ENCODE results near the gene TTC33.
"Not testable (repeated sequence)": the region's sequence is repeated elsewhere in the genome, so short reads cannot be mapped to it uniquely, and the experiment has no call there.

TTC33 gene

DNA sequence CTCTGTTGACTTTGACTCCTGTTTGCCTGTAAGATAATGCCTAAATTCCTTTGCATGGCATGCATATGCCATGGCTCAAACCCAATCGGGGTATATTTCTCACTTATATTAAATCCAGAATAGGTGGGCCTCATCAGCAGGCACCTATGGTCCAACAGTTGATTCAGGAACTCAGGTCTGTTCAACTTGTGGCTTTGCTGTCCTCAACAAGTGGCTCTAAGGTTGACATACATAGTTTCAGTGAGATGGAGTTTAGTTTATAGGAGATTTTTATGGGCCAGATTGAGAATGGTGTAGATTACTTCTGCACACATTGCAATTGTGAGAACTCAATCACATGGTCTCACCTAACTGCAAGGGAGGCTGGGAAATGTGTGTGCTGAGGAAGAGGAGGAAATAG is 107.6 kb downstream of the TTC33 start:
- Histone ChIP-seq H3K9me3 (no peaks in the 10 kb centered on the region), H3K27me3 (no peaks in the 10 kb centered on the region), H3K27ac (no peak overlapping the region), H3K36me3 (no peaks in the 10 kb centered on the region), H3K4me3 (no peak overlapping the region), H3K4me1 (no peaks in the 10 kb centered on the region)
- intact Hi-C loops (cut with DNase I; ENCODE audit: low total_unique reads), result no loop called here
- TF ChIP-seq, protein P1, sequence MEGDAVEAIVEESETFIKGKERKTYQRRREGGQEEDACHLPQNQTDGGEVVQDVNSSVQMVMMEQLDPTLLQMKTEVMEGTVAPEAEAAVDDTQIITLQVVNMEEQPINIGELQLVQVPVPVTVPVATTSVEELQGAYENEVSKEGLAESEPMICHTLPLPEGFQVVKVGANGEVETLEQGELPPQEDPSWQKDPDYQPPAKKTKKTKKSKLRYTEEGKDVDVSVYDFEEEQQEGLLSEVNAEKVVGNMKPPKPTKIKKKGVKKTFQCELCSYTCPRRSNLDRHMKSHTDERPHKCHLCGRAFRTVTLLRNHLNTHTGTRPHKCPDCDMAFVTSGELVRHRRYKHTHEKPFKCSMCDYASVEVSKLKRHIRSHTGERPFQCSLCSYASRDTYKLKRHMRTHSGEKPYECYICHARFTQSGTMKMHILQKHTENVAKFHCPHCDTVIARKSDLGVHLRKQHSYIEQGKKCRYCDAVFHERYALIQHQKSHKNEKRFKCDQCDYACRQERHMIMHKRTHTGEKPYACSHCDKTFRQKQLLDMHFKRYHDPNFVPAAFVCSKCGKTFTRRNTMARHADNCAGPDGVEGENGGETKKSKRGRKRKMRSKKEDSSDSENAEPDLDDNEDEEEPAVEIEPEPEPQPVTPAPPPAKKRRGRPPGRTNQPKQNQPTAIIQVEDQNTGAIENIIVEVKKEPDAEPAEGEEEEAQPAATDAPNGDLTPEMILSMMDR (IDR thresholded peaks at IDR 0.05), result no peak
- DNase-seq, result no peak

DNA sequence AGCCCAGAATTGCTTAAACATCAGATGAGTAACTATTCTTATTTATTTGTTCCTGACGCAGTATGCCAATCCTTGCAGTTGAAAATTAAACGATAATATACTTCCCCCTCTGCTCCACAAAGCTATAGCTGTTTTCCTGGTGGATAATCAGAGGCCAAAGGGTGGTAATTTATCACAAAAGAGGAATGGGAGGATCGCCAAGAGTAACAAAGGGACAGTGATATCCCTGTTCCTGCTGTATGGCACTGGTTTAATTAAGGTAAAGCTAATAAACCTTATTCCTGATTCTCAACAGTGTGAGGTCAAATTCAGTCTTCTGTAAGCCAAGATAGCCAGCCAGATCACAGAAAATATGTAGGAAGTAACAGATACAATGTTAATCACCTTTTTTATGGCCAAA is 109.5 kb downstream of the TTC33 start:
- H3K27me3 ChIP-seq, result no peaks in the 10 kb centered on the region
- H3K27ac ChIP-seq, result no peak overlapping the region
- no peak for DNase-seq
- intact Hi-C loops (cut with DNase I; ENCODE audit: low total_unique reads), result no loop called here
- H3K9me3 ChIP-seq, result no peaks in the 10 kb centered on the region
- no peaks in the 10 kb centered on the region for H3K4me1 ChIP-seq
- H3K4me3 ChIP-seq, result no peak overlapping the region
- no peaks in the 10 kb centered on the region for H3K36me3 ChIP-seq
- TF ChIP-seq, protein P1 (IDR thresholded peaks at IDR 0.05), result no peak

DNA sequence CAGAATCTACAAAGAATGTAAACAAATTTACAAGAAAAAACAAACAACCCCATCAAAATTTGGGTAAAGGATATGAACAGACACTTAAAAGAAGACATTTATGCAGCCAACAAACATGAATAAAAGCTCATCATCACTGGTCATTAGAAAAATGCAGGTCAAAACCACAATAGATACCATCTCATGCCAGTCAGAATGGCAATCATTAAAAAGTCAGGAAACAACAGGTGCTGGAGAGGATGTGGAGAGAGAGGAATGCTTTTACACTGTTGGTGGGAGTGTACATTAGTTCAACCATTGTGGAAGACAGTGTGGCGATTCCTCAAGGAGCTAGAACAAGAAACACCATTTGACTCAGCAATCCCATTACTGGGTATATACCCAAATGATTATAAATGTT is 116.2 kb downstream of the TTC33 start:
- H3K9me3 ChIP-seq, result peaks cover 0 to 24% (median 12%) of the 10 kb centered on the region in 3 donors
- H3K27ac ChIP-seq; H3K4me1 ChIP-seq; DNase-seq; H3K27me3 ChIP-seq; intact Hi-C loops (cut with DNase I; ENCODE audit: low total_unique reads); H3K36me3 ChIP-seq; H3K4me3 ChIP-seq: not testable (repeated sequence)

DNA sequence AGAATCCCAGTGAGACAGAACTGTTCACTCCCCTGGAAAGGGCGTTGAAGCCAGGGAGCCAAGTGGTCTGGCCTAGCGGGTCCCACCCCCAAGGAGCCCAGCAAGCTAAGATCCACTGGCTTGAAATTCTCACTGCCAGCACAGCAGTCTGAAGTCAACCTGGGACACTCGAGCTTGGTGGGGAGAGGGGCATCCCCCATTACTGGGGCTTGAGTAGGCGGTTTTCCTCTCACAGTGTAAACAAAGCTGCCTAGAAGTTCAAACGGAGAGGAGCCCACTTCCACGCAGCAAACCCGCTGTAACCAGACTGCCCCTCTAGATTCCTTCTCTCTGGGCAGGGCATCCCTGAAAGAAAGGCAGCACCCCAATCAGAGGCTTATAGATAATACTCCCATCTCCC is 121.2 kb downstream of the TTC33 start:
- Histone ChIP-seq H3K27ac (no peak overlapping the region), H3K4me1 (no peaks in the 10 kb centered on the region), H3K27me3 (no peaks in the 10 kb centered on the region), H3K9me3 (peaks cover 0 to 12% (median 8%) of the 10 kb centered on the region in 3 donors), H3K36me3 (no peaks in the 10 kb centered on the region), H3K4me3 (no peak overlapping the region)
- no peak for DNase-seq
- intact Hi-C loops (cut with DNase I; ENCODE audit: low total_unique reads), result no loop called here
- TF ChIP-seq, protein P1 (IDR thresholded peaks at IDR 0.05), result no peak

DNA sequence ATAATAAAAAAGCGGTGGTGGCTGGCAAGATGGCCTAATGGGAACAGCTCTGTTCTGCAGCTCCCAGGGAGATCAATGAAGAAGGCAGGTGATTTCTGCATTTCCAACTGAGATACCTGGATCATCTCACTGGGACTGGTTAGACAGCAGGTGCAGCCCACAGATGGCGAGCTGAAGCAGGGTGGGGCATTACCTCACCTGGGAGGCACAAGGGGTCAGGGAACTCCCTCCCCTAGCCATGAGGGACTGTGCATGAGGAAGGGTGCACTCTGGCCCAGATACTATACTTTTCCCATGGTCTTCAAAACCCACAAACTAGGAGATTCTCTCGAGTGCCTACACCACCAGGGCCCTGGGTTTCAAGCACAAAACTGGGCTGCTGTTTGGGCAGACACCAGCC is 121.6 kb downstream of the TTC33 start:
- Histone ChIP-seq H3K36me3 (no peaks in the 10 kb centered on the region), H3K27ac (no peak overlapping the region), H3K4me1 (no peaks in the 10 kb centered on the region), H3K4me3 (no peak overlapping the region), H3K27me3 (no peaks in the 10 kb centered on the region), H3K9me3 (peaks cover 0 to 12% (median 8%) of the 10 kb centered on the region in 3 donors)
- TF ChIP-seq, protein P1 (IDR thresholded peaks at IDR 0.05), result no peak
- intact Hi-C loops (cut with DNase I; ENCODE audit: low total_unique reads), result no loop called here
- no peak for DNase-seq

DNA sequence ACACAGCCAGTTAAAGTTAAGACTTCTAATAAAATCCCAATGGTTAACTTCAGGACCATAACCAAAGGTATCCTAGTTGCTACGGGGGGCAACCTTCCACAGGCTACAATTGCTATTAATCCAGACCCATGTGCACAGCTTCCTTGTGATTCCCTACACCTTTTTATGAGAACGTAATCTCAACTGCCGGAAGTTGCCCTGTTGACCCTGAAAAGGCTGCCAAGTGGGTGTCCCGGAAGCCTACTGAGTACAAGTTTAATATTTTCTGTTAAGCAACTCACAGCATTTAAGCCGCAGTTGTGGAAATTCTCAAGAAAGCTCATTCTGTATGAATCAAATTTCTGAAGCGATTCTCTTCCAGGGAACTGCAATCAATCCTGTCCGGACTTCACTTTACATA is 124.5 kb downstream of the TTC33 start:
- TF ChIP-seq, protein P1 (IDR thresholded peaks at IDR 0.05), result no peak
- H3K27me3 ChIP-seq, result no peaks in the 10 kb centered on the region
- no peaks in the 10 kb centered on the region for H3K4me1 ChIP-seq
- no peak for DNase-seq
- peaks cover 0 to 2% (median 0%) of the 10 kb centered on the region in 3 donors for H3K9me3 ChIP-seq
- no peaks in the 10 kb centered on the region for H3K36me3 ChIP-seq
- H3K27ac ChIP-seq, result no peak overlapping the region
- intact Hi-C loops (cut with DNase I; ENCODE audit: low total_unique reads), result no loop called here
- H3K4me3 ChIP-seq, result no peak overlapping the region

Data from tibial artery (tissue), 4 donors.